ENCODE measurements around the gene CAPN13. TPM values are rescaled to one million over a fixed set of nuclear protein-coding genes. Genes with fewer than 3 reads are reported as not detected.

CAPN13 gene
- total RNA-seq, 1 donor from 2014 or later: not detected

- Mint-ChIP-seq H3K4me3 (no peak overlapping the region), H3K36me3 (ENCODE audit: low read depth) (no peaks in the 10 kb centered on the region), H3K27ac (no peak overlapping the region), H3K9me3 (no peaks in the 10 kb centered on the region), H3K27me3 (no peaks in the 10 kb centered on the region), H3K4me1 (no peaks in the 10 kb centered on the region)
- DNase-seq: no peak
- intact Hi-C loops (cut with micrococcal nuclease): no loop called here
Measured at GRCh38 chr2:30764021-30764800, 43.0 kb downstream of the CAPN13 start.

- no peak overlapping the region for H3K27ac Mint-ChIP-seq
- no peak overlapping the region for H3K4me3 Mint-ChIP-seq
- DNase-seq: no peak
- no peaks in the 10 kb centered on the region for H3K27me3 Mint-ChIP-seq
- no peaks in the 10 kb centered on the region for H3K4me1 Mint-ChIP-seq
- no peaks in the 10 kb centered on the region for H3K36me3 Mint-ChIP-seq (ENCODE audit: low read depth)
- intact Hi-C loops (cut with micrococcal nuclease): no loop called here
- no peaks in the 10 kb centered on the region for H3K9me3 Mint-ChIP-seq
Measured at GRCh38 chr2:30763151-30763660, 44.0 kb downstream of the CAPN13 start.

DNA sequence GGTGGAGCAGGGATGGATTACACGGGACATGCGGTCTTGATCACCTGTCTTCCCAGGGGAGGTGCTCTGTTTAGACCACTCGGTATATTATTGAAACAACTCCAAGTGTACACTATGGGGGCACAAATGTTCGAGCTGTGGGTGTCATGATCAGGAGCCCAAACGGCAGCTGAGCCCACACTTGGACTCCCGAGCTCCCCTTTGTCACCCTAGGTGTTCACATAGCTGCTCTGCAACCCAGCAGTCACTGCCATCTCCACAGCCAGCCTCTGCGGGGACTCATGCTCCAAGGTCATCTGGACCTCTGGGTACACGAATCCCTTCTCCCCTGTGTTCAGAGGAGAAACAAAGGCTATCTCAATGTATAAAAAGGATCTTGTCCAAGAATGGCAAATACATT, 46.0 kb downstream of the CAPN13 start:
- Mint-ChIP-seq H3K4me1 (no peaks in the 10 kb centered on the region), H3K9me3 (no peaks in the 10 kb centered on the region), H3K27me3 (no peaks in the 10 kb centered on the region), H3K36me3 (ENCODE audit: low read depth) (no peaks in the 10 kb centered on the region), H3K27ac (no peak overlapping the region), H3K4me3 (no peak overlapping the region)
- no peak for DNase-seq
- intact Hi-C loops (cut with micrococcal nuclease): no loop called here

- intact Hi-C loops (cut with micrococcal nuclease): no loop called here
- no peaks in the 10 kb centered on the region for H3K9me3 Mint-ChIP-seq
- H3K27ac Mint-ChIP-seq: no peak overlapping the region
- no peak overlapping the region for H3K4me3 Mint-ChIP-seq
- H3K36me3 Mint-ChIP-seq (ENCODE audit: low read depth): no peaks in the 10 kb centered on the region
- no peaks in the 10 kb centered on the region for H3K27me3 Mint-ChIP-seq
- DNase-seq: no peak
- no peaks in the 10 kb centered on the region for H3K4me1 Mint-ChIP-seq
Measured at GRCh38 chr2:30759481-30759880, 47.8 kb downstream of the CAPN13 start.

- Mint-ChIP-seq H3K4me3 (no peak overlapping the region), H3K9me3 (no peaks in the 10 kb centered on the region), H3K27me3 (no peaks in the 10 kb centered on the region), H3K4me1 (no peaks in the 10 kb centered on the region), H3K36me3 (ENCODE audit: low read depth) (no peaks in the 10 kb centered on the region), H3K27ac (no peak overlapping the region)
- intact Hi-C loops (cut with micrococcal nuclease): no loop called here
- no peak for DNase-seq
Measured at GRCh38 chr2:30758191-30758651, 49.0 kb downstream of the CAPN13 start.

- Mint-ChIP-seq H3K36me3 (ENCODE audit: low read depth) (no peaks in the 10 kb centered on the region), H3K27ac (no peak overlapping the region), H3K27me3 (no peaks in the 10 kb centered on the region), H3K4me3 (no peak overlapping the region), H3K9me3 (no peaks in the 10 kb centered on the region), H3K4me1 (no peaks in the 10 kb centered on the region)
- DNase-seq: no peak
- intact Hi-C loops (cut with micrococcal nuclease): no loop called here
Measured at GRCh38 chr2:30757749-30758148, 49.5 kb downstream of the CAPN13 start.

GRCh38 chr2:30756971-30757370, 50.3 kb downstream of the CAPN13 start:
- no peaks in the 10 kb centered on the region for H3K27me3 Mint-ChIP-seq
- intact Hi-C loops (cut with micrococcal nuclease): no loop called here
- H3K36me3 Mint-ChIP-seq (ENCODE audit: low read depth): no peaks in the 10 kb centered on the region
- no peaks in the 10 kb centered on the region for H3K4me1 Mint-ChIP-seq
- no peaks in the 10 kb centered on the region for H3K9me3 Mint-ChIP-seq
- no peak overlapping the region for H3K4me3 Mint-ChIP-seq
- H3K27ac Mint-ChIP-seq: no peak overlapping the region
- no peak for DNase-seq

DNA sequence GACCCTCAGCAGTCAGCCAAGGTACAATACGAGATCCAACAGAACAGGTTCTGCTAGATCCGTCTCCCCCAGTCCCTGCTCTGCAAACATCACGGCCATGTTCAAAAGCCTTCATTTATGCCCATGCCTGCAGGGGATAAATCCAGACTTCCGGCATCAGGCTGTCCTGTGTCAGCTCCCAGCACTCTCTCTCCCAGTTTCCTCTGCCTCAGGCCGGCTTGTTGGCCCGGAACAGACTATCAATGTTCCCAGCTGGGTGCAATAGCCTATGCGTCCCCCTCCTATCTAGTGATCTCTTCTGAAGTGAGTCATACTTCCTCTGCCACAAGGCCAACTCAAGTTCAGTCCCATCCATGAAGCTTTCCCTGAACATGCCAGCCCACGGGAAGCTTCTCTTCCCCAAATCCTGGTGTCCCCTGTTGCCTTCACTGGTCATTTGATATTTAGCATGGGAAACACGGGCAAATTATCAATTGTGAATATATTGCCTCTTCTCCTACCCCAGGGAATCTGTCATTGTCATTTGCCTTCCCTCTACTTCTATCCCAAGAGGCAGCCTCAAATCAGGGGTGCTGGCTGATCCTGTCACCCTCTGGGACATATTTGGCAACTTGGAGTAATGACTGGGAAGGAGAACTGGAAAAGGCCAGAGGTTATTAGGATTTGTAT, 51.1 kb downstream of the CAPN13 start:
- no peaks in the 10 kb centered on the region for H3K36me3 Mint-ChIP-seq (ENCODE audit: low read depth)
- H3K4me1 Mint-ChIP-seq: no peaks in the 10 kb centered on the region
- no peak overlapping the region for H3K4me3 Mint-ChIP-seq
- intact Hi-C loops (cut with micrococcal nuclease): no loop called here
- DNase-seq: no peak
- no peak overlapping the region for H3K27ac Mint-ChIP-seq
- H3K27me3 Mint-ChIP-seq: peaks cover 2% of the 10 kb centered on the region
- H3K9me3 Mint-ChIP-seq: no peaks in the 10 kb centered on the region

GRCh38 chr2:30753630-30754029, 53.6 kb downstream of the CAPN13 start:
- H3K27me3 Mint-ChIP-seq: peaks cover 2% of the 10 kb centered on the region
- no peaks in the 10 kb centered on the region for H3K9me3 Mint-ChIP-seq
- no peak overlapping the region for H3K4me3 Mint-ChIP-seq
- H3K27ac Mint-ChIP-seq: no peak overlapping the region
- no peak for DNase-seq
- no peaks in the 10 kb centered on the region for H3K36me3 Mint-ChIP-seq (ENCODE audit: low read depth)
- intact Hi-C loops (cut with micrococcal nuclease): no loop called here
- no peaks in the 10 kb centered on the region for H3K4me1 Mint-ChIP-seq

- no peaks in the 10 kb centered on the region for H3K9me3 Mint-ChIP-seq
- no peak for DNase-seq
- intact Hi-C loops (cut with micrococcal nuclease): no loop called here
- H3K36me3 Mint-ChIP-seq (ENCODE audit: low read depth): no peaks in the 10 kb centered on the region
- H3K27ac Mint-ChIP-seq: no peak overlapping the region
- no peak overlapping the region for H3K4me3 Mint-ChIP-seq
- H3K27me3 Mint-ChIP-seq: peaks cover 2% of the 10 kb centered on the region
- no peaks in the 10 kb centered on the region for H3K4me1 Mint-ChIP-seq
Measured at GRCh38 chr2:30752811-30753210, 54.4 kb downstream of the CAPN13 start.

DNA sequence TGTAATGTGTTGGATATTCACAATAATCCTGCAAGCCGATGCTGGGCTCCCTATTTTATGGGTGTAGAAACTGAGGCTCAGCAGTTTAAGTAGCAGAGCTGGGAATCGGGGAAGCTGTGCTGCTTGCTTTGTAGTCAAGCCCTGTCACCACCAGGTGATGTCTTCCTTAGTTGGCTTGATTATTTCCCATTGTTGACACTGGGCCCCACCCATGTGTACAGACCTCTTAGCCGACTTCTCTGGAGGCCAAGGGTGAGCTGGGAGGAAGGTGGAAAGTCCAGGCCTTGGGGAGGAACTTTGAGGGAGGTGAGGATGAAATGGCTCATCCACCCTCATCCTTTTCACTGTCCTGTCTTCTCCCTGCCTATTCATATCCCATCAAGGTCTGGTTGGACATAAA, 60.0 kb downstream of the CAPN13 start:
- intact Hi-C loops (cut with micrococcal nuclease): no loop called here

GRCh38 chr2:30744823-30745222, 62.4 kb downstream of the CAPN13 start:
- intact Hi-C loops (cut with micrococcal nuclease): no loop called here
- Mint-ChIP-seq H3K27ac (no peak overlapping the region), H3K4me1 (no peaks in the 10 kb centered on the region), H3K27me3 (no peaks in the 10 kb centered on the region), H3K9me3 (no peaks in the 10 kb centered on the region), H3K36me3 (ENCODE audit: low read depth) (no peaks in the 10 kb centered on the region), H3K4me3 (no peak overlapping the region)
- no peak for DNase-seq

More for the DNA sequence above, 60.0 kb downstream of the CAPN13 start:
- no peaks in the 10 kb centered on the region for H3K36me3 Mint-ChIP-seq (ENCODE audit: low read depth)
- no peak for DNase-seq
- H3K27me3 Mint-ChIP-seq: peaks cover 2% of the 10 kb centered on the region
- no peaks in the 10 kb centered on the region for H3K4me1 Mint-ChIP-seq
- no peaks in the 10 kb centered on the region for H3K9me3 Mint-ChIP-seq
- no peak overlapping the region for H3K27ac Mint-ChIP-seq
- no peak overlapping the region for H3K4me3 Mint-ChIP-seq

- no peaks in the 10 kb centered on the region for H3K4me1 Mint-ChIP-seq
- H3K27me3 Mint-ChIP-seq: no peaks in the 10 kb centered on the region
- intact Hi-C loops (cut with micrococcal nuclease): no loop called here
- DNase-seq: no peak
- H3K9me3 Mint-ChIP-seq: no peaks in the 10 kb centered on the region
- no peak overlapping the region for H3K4me3 Mint-ChIP-seq
- no peak overlapping the region for H3K27ac Mint-ChIP-seq
- H3K36me3 Mint-ChIP-seq (ENCODE audit: low read depth): no peaks in the 10 kb centered on the region
Measured at GRCh38 chr2:30741576-30741975, 65.7 kb downstream of the CAPN13 start.

DNA sequence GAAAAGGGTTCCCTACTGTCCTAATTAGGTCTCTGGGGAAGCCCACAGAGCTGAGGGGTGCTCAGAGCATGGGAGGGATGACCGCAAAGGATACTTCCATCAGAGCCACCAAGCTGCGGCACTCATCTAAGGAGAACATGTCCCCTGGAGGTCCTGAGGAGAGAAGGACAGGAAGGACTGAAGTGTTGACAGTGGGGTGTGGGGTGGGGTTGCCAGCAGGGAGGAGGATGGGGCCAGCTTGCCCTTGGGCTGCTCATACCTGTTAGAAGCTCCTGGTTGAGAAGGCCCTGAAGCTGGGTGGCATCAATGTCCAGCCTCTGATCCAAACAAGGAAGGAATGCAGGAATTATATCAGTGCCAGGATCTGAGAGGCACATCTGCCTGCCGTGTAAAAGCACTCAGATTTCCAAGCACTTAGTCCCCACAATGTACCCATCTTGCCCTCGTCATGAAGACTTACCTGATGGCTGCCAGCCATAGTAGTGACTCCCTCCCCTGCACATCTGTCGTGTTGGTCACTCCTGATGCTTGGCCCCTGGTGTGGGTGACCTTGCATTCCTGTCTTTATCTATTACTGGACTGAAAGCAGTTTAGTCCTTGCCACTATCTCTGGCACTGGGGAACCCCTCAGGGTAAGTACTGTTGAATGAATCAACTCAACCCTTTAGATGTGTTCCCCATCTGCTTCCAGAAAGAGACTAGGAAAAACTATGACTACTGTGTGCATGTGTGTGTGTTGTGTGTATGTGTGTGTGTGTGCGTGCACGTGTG, 68.9 kb downstream of the CAPN13 start:
- no peak overlapping the region for H3K4me3 Mint-ChIP-seq
- no peaks in the 10 kb centered on the region for H3K4me1 Mint-ChIP-seq
- intact Hi-C loops (cut with micrococcal nuclease): no loop called here
- no peak overlapping the region for H3K27ac Mint-ChIP-seq
- H3K36me3 Mint-ChIP-seq (ENCODE audit: low read depth): no peaks in the 10 kb centered on the region
- no peaks in the 10 kb centered on the region for H3K9me3 Mint-ChIP-seq
- DNase-seq: no peak
- no peaks in the 10 kb centered on the region for H3K27me3 Mint-ChIP-seq

All from activated CD4-positive, alpha-beta T cell treated with anti-CD3 and anti-CD28 coated beads, Interleukin-2, amount 10 ng/mL, durations not matched to agents 24 days and 14 days (primary cell).